GM21360 (cell line): Measurements from ENCODE around the gene SKAP2.

ENCODE experiments used
- ATAC-seq: cut with Tn5 transposase; IDR thresholded peaks from one replicate; pipeline ENCODE4 v1.9.1; 2021; ENCODE audit warnings: mild to moderate bottlenecking, moderate library complexity; ENCODE audit not compliant: unreplicated experiment

SKAP2 gene

DNA sequence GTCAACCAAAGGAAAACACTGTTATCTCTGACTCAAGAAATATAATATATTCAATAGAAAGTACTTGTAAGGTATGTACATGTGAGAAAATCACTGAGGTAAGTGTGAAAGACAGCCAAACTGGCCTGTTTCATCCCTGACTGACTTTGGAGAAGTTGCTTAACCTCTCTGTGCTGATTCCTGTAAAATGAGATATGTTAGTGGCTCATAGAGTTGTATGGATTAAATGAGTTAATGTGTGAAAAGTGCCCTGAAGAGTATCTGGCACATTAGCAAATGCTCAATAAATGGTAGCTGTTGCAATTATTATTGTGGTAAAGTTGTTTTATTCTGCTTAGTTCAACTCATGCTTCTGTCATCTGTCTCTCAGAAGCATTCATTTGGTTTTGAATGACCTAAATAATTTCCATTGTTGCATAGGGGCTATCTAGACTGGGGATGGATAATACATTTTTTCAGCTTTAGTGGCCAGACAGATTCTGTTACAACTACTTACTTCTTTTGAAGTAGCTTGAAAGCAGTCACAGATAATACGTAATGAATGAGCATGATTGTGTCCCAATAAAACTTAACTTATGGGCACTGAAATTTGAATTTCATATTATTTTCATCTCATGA is 84.3 kb downstream of the SKAP2 start:
- no peak for ATAC-seq

DNA sequence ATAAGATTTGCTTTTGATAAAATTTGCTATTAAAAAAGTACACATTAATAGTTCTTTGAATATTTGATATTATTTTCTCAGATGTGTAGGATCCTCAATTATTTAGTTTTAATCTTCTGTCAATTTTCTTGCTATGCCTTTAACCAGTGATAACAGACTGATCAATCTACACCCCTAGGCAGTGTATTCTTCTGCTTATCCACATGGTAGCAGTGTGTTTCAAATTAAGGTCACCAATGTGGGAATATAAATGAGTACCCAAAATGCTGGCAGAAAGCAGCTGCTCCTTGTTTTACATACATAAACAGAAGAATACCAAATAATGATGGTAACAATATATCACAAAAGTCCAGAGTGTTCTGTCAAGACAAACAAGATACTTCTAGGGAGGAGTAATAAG is 87.0 kb downstream of the SKAP2 start:
- ATAC-seq, result no peak

DNA sequence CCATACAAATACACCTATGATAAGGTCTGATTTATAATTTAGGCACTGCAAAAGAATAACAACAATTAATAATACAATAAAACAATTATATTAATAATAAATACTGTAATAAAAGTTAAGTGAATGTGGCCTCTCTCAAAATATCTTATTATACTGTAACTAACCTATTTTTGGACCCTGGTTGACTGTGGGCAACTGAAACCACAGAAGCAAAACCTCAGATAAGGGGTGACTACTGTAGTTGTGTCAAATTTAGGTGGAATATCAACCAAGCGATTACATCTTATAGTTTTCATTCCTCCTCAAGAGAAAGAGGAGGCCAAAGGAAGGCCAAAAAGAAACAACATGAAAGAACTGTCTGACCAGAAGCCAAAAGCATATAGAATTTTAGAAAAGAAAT is 103.9 kb downstream of the SKAP2 start:
- ATAC-seq, result no peak

DNA sequence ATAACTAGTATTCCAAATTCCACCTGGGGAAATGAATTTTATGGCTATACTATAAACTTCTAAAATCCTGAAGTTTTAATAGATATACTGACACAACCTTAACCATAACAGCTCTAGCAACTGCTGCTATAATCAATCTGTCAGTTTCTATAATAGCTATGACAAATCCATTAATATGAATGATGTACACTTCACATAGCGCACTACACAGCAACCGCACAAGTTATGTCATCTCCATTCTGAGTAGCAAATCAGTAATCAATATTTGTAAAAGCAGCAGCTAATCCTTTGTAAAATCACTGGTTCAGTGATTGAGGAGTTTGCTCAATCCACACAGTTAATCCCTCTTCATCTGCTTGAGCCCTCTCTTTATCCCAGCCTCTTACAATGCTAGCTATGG is 105.3 kb downstream of the SKAP2 start:
- ATAC-seq, result no peak

DNA sequence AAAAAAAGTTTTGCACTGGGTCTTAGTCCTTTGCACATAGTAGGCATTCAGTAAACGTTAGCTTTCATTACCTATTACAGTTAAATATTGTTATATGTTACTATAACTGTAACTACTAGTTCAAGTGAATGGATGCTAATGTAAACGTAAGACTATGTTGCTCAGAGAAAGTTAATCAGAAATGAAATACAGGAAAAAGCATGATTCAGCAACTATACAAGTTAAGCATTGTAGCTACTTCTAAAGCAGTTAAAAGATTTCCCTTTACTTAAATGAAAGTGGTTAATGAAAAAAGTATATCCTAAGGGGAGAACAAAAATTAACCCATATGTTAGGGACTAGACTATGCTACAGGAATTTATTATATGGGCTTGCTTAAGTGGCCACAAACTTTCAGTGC is 121.2 kb downstream of the SKAP2 start:
- ATAC-seq, result no peak

DNA sequence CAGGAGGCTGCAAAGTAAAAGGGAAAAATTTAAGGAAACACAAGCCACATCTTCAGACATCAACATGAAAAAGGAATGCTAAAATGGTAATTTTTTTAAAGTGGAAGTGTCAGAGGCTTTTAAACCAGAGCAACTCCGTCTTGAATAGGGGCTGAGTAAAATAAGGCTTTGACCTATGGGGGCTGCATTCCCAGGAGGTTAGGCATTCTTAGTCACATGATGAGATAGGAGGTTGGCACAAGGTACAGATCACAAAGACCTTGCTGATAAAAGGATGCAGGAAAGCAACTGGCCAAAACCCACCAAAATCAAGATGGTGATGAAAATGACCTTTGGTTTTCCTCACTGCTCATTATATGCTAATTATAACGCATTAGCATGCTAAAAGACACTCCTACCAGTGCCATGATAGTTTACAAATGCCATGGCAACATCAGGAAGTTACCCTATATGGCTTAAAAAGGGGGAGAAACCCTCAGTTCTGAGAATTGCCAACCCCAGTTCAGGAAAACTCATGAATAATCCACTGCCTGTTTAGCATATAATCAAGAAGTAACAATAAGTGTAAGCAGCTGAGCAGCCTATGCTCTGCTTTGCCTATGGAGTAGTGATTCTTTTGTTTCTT is 128.3 kb downstream of the SKAP2 start:
- ATAC-seq, result no peak

DNA sequence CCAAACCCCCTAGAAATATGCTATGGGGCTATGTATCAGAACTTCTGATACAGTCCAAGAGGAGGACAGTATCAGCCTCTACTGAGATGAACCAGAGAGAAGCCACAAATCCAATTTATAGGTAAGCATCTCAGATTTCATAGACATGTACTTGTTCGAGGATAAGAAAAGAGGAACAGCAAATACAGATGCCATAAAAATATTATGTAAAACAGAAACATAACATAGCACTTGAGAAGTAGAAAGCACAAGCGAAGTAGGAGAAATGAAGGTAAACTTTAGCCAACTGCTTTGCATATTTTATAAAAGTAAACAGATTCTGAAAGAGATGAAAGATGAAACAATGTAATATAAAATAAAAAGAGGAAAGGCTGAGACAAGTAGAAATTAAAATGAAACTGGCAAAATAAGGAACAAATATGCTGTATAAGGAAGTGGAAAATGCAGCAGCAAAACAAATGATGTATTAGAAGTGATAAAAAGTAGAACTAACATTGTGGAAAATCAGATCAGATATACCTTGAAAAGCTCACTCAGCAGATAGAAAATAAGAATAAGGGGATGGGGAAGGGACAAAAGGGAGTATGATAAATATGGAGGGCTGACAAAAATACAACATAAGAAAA is 135.1 kb downstream of the SKAP2 start:
- ATAC-seq, result no peak

DNA sequence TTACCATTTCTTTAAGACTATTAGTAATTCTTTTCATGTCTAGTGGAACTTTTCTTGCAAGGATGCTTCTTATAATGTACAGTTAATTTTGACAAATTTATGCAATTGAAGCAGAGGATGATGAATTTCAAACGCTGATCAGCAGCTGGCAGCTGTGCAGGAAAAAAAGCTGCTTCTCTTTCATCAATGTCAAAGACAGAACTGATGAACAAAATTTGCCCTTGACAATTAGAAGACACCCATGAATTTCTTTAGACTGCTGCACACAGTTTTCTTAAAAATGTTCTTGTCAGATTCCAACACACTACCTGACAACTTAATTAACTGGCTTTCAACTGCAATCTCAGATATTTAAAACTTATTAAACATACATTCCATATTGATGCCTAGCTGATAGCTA is 138.3 kb downstream of the SKAP2 start:
- ATAC-seq, result no peak

DNA sequence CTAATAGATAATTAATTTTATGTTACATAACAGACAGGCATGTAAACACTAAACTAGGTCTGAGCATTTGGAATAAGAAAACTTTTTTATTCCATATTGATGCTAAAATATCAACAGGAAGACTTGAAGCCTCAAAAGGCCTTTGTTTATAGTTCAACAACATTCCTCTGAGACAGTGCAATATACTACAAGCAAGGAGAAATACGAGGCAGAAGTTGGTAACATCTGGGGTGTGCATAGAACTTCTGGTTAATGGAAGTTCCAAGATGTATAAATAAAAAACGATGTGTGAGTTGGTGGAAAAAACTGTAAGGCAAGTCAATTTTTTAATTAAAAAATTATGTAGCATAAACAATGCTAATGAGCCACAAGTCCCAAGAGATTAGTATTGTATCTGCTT is 139.6 kb downstream of the SKAP2 start:
- ATAC-seq, result no peak

DNA sequence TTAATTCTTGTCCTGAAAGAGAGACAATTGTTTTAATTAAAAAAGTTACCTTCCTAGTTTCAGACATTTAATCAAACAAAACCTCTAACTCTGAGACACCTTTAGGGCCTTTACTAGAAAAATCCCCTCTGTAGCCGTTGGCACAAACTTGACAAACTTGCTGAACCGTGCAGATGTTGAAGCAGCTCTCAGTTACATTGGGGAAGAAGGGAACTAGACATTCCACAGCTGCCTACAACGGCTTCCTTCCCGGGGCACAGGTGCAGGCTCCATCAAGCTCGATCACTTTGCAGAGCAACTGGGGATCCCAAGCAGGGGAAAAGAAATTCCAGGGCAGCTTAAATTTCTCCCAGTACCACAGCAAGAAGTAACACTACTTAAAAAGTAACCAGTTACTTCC is 141.3 kb downstream of the SKAP2 start:
- ATAC-seq, result no peak

DNA sequence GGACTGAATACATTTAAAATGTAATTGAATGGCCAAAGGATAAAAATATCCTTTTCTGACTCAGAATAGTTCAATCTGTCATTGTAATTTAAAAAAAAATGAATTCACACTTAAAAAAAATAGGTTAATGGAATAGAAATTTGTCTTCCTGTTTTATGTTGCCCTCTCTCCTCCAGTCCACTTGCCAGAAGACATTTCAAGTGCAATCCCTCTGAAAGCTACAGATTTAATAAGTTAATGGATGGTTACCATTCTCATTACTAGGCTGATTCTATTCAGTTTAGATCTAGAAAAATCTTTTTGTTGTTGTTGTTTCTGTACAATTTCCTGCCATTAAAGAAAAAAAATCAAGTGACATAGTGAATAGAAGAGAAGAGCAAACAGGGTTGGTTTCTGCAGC is 142.9 kb downstream of the SKAP2 start:
- ATAC-seq, result no peak

DNA sequence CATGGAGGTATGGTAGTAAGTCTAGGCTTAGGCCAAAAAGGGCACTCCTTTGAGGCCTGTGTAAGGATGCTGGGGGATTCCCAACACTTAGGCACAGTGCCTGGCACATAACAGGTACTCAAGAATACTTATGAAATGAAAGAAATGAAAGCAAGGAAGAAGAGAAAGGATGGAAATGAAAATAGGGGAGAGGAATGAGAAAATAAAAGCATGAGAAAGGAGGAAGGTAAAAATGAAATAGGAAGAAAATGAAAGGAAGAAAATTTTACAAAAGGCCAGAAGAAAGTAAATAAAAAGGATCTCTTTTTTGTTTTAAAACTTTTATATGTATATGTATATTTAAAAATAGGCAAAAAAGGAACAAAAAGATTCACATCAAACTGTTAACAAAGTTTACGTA is 146.3 kb downstream of the SKAP2 start:
- no peak for ATAC-seq

DNA sequence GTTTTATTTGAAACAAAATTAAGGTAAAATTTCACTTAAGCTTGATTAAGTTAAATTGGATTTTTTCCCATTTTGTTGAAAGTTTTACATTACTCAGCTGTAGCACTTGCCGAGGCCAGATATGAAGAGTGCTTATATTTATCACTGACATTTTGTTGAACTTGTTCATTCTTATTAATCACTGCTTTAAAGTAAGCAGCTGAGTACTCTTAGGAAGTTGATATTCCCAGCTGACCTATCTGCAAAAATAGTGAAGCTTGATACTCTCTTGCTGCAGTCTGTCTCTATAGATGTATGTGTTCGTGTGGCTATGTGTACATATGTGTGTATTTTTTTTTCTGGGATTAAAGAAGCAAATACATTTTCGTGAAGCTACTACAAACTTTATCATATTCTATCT is 150.0 kb downstream of the SKAP2 start:
- no peak for ATAC-seq

DNA sequence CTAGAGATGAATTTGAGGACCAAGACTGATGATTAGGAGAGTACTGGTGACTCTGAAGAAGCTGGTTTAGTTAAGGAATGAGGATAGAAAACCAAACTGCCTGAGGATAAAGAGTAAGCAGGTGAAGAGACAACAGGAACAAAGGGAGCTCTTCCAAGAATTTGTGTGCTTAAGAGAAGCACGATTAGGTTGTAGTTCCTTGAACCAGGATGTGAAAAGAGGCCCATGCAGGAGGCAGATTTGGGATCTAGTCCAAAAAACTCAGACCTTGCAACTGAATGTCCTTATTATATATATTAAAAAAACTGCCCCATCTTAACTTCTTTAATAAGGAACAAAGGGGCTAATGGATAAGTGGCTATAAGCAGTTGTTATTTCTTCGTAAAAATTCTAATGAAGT is 150.4 kb downstream of the SKAP2 start:
- no peak for ATAC-seq

DNA sequence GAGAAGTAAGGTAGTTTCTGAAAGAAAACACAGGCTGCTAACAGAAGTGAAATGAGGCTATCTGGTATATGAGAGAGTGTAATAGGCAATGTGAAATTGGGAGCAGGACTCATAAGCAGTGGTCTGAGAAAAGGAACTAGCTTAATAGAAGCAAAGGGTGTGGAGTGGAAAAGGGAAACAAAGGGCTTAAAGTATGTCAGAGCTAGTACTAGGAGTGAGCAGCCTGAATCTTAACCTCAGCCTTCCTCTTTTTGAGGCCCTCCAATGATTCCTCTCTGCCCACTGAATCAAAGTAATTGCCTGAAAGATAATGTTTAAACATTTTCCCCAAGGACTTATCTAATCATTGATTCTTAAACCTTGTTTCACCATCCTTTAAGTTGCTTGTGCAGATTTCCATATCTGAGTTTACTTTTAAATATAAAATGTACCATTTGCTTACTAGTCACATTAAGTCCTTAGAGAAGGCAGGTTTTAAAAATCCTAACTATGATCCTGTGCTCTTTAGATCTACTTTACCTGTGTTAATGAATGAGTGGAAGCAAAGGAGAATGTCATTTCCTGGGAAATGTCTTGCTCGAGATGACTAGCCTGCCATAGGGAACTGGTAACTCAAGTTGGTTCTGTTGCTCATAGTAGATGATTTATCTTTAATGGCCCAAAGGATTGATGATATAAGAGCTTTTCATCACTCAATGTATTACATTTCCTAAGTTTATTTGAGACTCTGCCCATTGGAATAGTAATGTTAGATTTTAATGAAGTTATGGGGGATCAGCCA is 155.0 kb downstream of the SKAP2 start:
- no peak for ATAC-seq

DNA sequence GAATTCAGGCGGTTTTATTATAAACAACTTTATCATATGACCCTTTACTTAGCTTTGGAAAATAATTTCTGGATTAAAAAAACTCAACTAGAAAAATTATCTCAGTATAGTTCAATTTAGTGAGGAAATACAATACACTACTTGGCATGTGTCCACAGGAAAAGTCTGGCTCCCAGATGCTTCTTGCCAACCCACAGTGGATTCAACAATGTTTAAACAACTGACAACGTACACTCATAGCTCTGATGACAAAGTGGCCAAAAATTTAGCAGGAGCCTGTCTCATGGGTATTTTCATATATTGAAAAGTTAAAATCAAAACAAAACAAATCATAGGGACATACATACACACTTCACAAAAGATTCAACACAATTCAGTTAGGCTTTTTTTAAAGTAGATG is 158.8 kb downstream of the SKAP2 start:
- ATAC-seq, result no peak

DNA sequence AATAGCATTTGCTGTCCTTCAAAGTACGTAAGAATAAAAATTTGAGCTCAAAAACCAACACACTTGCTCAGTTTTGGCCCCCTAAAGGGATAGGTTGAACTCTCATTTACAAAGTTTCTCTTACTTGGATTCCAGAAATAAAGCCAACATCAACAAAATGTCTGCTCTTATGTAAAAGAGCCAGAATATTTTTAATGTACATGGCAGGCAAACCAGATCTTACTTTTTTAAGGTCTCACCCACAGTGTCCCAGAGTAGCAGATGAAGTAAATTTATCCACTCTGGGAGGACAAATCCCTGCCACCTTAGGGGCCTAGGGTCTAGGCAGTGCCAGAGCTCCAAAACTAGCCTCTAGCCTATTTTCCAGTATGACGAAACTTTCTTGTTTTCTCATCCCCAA is 159.6 kb downstream of the SKAP2 start:
- ATAC-seq, result no peak

DNA sequence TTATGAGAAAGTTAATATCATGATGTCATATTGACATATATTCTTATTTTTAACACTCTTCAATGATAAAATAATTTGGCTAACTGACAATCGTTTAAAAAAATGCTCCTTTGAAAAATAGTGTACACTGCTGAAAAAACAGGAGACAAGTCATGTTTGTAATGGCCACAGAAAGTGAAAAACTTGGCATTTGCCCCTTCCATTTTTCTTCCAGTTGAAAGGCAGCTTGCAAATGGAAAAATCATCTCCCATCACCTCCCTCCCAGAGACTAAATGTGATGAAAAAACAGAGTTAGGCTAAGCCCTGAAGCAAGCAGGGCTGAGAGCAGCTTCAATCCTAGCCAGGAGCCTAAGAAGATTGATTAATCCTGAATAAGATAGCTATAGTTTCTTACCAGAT is 160.4 kb downstream of the SKAP2 start:
- no peak for ATAC-seq

DNA sequence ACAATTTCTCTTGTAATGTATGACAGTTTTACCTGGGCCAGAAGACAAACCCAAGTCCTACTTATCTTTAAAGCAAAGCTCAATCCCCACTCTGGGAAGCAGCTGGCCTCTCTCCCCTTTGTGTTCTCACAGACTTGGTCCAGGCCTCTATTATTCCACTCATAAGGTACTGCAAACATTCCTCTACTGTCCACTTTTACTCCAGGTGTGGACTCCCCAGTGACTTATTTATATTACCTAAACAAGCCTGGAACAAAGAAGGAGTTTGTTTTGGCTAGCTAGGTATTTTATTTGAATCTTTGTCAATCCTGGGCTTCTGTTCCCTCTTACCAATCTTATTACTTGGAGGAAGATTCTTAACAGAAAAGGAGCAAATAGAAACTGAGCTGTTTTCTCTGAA is 163.5 kb downstream of the SKAP2 start:
- ATAC-seq, result no peak

DNA sequence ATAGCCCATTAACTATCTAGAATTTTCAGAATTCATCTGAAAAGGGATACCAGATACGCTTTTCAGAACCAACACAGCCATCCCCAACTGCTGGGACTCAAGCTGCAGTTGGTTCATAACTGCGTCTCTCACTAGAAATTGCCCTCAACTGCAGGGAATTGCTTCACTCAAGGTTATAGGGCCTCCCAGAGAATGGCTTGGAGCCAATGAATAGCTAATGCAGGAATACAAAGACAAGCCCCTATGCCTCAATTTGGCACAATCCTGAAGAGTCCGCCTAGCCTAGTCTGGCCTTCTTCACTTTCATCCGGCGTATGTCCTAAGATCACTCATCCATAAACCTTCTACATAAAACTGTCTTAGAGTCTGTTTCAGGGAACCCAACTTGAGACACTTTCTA is 164.0 kb downstream of the SKAP2 start:
- ATAC-seq, result no peak

DNA sequence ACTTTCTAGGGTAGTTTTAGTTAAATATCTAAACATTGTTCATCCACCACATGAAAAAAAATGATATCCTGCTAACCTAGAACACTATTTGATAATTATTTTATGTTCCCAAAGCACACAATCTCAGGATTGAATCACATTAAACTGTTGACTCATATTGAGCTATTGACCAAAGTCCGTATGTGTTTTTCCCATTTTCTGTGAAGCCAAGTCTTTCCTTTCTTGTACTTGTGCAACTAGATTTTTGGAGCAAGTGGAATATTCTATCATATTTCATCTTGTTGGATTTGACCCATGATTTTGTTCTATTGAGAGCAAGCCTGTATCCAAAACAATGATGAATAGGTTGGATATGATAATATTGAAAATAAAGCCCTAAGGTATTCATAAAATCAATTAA is 164.6 kb downstream of the SKAP2 start:
- ATAC-seq, result no peak

DNA sequence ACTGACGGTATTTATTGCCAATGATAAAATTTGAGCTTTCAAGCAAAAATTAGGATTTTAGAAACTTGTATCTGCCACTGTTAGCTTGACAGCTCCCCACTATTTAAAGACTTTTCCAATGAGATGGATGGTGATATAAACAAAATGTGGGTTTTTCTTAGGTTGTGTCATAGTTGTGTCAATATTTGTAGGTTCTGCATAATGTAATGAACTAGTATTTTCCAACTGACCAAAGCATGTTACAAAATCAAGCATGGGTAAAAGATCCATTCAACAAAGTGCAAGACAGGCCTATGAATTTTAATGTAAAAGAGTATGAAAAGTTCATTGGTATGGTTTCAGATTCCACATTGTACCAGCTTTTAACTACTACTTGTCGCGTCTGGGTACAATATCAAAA is 165.6 kb downstream of the SKAP2 start:
- no peak for ATAC-seq
